ENCODE results near the gene HS6ST2. TPM values are rescaled to one million over a fixed set of nuclear protein-coding genes. Genes with fewer than 3 reads are reported as not detected.

Gene HS6ST2
- total RNA-seq, 1 donor, result not detected

DNA sequence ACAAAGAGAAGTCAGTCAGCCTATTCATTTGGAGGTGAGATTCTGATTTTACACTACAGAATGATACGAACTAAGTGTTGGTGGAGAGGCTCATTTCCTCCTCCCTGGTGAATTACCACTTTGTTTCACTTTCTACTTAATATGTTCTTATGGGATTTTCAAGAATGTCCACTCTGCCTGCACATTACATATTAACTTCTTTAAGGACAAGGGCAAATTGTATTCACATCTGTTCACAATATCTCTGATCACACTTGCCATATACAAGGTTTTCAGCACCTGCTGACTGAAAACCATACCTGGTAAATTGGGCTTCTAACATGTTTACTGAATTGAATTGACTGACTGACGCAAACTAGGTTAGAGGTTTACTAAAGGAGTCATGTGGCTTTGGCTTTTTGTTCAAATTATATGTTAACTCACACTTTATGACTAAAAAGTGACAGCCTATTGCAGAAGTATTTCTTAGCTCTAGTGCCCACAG lies 281.2 kb downstream of the HS6ST2 start:
- H4K20me1 ChIP-seq (ENCODE audit: insufficient read depth, low read length), result no peaks in the 10 kb centered on the region
- no peak overlapping the region for H3K27ac ChIP-seq (ENCODE audit: low read depth, low read length)
- no peaks in the 10 kb centered on the region for H3K4me1 ChIP-seq (ENCODE audit: insufficient read depth, low read length)
- TF ChIP-seq CTCF (IDR thresholded peaks at IDR 0.05; ENCODE audit: extremely low read depth, low read depth, low read length), result no peak
- H3K4me2 ChIP-seq (ENCODE audit: insufficient read depth, low read length), result no peak overlapping the region
- H3K79me2 ChIP-seq (ENCODE audit: insufficient read depth, low read length), result no peaks in the 10 kb centered on the region
- H3K36me3 ChIP-seq (ENCODE audit: insufficient read depth, low read length), result no peaks in the 10 kb centered on the region
- H3K4me3 ChIP-seq (ENCODE audit: insufficient read depth, low read length), result no peak overlapping the region
- H2AFZ ChIP-seq (ENCODE audit: low read length), result no peak overlapping the region
- H3K9me3 ChIP-seq (ENCODE audit: low read depth, low read length), result no peaks in the 10 kb centered on the region
- H3K27me3 ChIP-seq (ENCODE audit: insufficient read depth, low read length), result no peaks in the 10 kb centered on the region
- no peak for DNase-seq (ENCODE audit: insufficient read length, low spot score, missing footprints)

DNA sequence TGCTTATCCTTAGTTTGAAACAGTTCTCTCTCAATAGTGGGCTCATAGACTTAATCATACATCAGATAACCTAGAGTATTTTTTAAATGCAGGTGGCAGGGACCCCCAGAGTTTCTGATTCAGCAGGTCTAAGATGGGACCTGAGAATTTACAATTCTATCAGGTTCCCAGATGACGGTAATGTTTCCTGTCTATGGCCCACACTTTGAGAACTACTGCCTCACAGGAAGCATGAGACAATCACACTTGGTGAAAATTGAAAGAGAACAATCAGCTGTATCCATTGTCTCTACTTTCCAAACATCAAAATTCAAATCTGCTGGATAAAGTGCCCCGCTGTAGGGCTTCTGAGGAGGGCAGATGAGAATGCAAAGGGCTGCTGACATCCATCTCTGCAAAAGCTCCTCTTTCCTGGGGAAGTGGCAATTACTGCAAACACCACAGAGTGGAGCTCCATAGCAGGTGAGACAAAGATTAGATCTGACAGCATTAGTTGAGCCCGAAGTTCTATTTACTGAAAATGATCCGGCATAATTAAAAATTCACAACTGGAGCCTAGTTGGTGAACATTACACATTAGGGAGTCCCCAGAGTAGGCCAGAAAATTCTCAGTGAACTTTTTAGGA lies 281.8 kb downstream of the HS6ST2 start:
- H3K36me3 ChIP-seq (ENCODE audit: insufficient read depth, low read length), result no peaks in the 10 kb centered on the region
- no peaks in the 10 kb centered on the region for H3K27me3 ChIP-seq (ENCODE audit: insufficient read depth, low read length)
- H3K4me3 ChIP-seq (ENCODE audit: insufficient read depth, low read length), result no peak overlapping the region
- peak; percentile 41 for DNase-seq (ENCODE audit: insufficient read length, low spot score, missing footprints)
- no peak for TF ChIP-seq CTCF (IDR thresholded peaks at IDR 0.05; ENCODE audit: extremely low read depth, low read depth, low read length)
- no peaks in the 10 kb centered on the region for H3K4me1 ChIP-seq (ENCODE audit: insufficient read depth, low read length)
- H3K4me2 ChIP-seq (ENCODE audit: insufficient read depth, low read length), result no peak overlapping the region
- H4K20me1 ChIP-seq (ENCODE audit: insufficient read depth, low read length), result no peaks in the 10 kb centered on the region
- no peak overlapping the region for H2AFZ ChIP-seq (ENCODE audit: low read length)
- no peaks in the 10 kb centered on the region for H3K79me2 ChIP-seq (ENCODE audit: insufficient read depth, low read length)
- no peaks in the 10 kb centered on the region for H3K9me3 ChIP-seq (ENCODE audit: low read depth, low read length)
- no peak overlapping the region for H3K27ac ChIP-seq (ENCODE audit: low read depth, low read length)

- Histone ChIP-seq H3K36me3 (ENCODE audit: insufficient read depth, low read length) (no peaks in the 10 kb centered on the region), H3K79me2 (ENCODE audit: insufficient read depth, low read length) (no peaks in the 10 kb centered on the region), H3K4me1 (ENCODE audit: insufficient read depth, low read length) (no peaks in the 10 kb centered on the region), H3K27me3 (ENCODE audit: insufficient read depth, low read length) (no peaks in the 10 kb centered on the region), H3K4me3 (ENCODE audit: insufficient read depth, low read length) (no peak overlapping the region), H3K27ac (ENCODE audit: low read depth, low read length) (no peak overlapping the region), H2AFZ (ENCODE audit: low read length) (no peak overlapping the region), H3K9me3 (ENCODE audit: low read depth, low read length) (no peaks in the 10 kb centered on the region), H4K20me1 (ENCODE audit: insufficient read depth, low read length) (no peaks in the 10 kb centered on the region), H3K4me2 (ENCODE audit: insufficient read depth, low read length) (no peak overlapping the region)
- DNase-seq (ENCODE audit: insufficient read length, low spot score, missing footprints), result no peak
- no peak for TF ChIP-seq CTCF (IDR thresholded peaks at IDR 0.05; ENCODE audit: extremely low read depth, low read depth, low read length)
These were observed 282.3 kb downstream of the HS6ST2 start for GRCh38 chrX:132676102-132676501.

DNA sequence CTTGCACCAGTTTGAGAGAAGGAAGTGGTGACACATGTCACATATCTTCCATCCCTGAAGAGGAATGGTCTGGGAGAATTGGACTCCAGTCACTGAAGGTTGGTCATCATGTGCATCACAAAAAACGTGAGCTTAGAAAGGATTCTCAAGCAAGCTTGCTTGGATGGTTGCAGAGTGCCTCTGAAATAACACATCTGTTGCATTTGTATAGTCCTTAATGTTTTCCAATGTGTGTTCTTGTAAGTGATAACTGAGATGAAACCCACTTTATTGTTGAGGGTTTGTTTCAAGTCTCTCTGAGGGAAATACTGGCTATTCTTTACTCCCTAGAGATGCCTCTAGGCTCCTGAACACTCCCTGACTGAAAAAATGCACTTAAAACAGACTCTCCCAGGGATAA lies 285.1 kb downstream of the HS6ST2 start:
- H3K79me2 ChIP-seq (ENCODE audit: insufficient read depth, low read length), result no peaks in the 10 kb centered on the region
- no peak overlapping the region for H3K4me3 ChIP-seq (ENCODE audit: insufficient read depth, low read length)
- DNase-seq (ENCODE audit: insufficient read length, low spot score, missing footprints), result no peak
- no peak overlapping the region for H3K27ac ChIP-seq (ENCODE audit: low read depth, low read length)
- H4K20me1 ChIP-seq (ENCODE audit: insufficient read depth, low read length), result no peaks in the 10 kb centered on the region
- TF ChIP-seq CTCF (IDR thresholded peaks at IDR 0.05; ENCODE audit: extremely low read depth, low read depth, low read length), result no peak
- H3K9me3 ChIP-seq (ENCODE audit: low read depth, low read length), result no peaks in the 10 kb centered on the region
- H3K4me2 ChIP-seq (ENCODE audit: insufficient read depth, low read length), result no peak overlapping the region
- no peak overlapping the region for H2AFZ ChIP-seq (ENCODE audit: low read length)
- H3K27me3 ChIP-seq (ENCODE audit: insufficient read depth, low read length), result no peaks in the 10 kb centered on the region
- no peaks in the 10 kb centered on the region for H3K36me3 ChIP-seq (ENCODE audit: insufficient read depth, low read length)
- H3K4me1 ChIP-seq (ENCODE audit: insufficient read depth, low read length), result no peaks in the 10 kb centered on the region
